ENCODE measurements around the gene ITIH6.
"Not testable (repeated sequence)": the region's sequence is repeated elsewhere in the genome, so short reads cannot be mapped to it uniquely, and the experiment has no call there.

Gene ITIH6

DNA sequence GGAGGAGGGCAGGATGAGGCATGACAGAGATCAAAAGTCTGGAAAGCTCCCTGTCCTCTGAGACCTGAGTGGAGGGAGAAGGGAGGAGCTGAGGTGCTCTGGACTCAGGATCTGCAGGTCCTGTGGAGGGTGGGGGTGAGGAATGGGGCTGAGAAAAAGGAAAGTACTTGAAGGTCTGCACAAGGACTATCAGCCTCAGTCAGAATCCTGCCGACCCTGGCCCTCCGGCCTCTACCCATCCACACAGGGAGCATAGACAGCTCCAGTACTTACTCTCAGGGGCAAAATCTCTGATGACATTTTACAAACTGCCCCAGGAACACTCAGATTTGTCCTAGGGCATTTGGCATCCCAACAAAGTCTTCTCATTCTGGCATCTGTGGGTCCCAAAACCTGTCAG is 991 bp upstream of the ITIH6 start:
- no peak for DNase-seq (ENCODE audit: low spot score)

DNA sequence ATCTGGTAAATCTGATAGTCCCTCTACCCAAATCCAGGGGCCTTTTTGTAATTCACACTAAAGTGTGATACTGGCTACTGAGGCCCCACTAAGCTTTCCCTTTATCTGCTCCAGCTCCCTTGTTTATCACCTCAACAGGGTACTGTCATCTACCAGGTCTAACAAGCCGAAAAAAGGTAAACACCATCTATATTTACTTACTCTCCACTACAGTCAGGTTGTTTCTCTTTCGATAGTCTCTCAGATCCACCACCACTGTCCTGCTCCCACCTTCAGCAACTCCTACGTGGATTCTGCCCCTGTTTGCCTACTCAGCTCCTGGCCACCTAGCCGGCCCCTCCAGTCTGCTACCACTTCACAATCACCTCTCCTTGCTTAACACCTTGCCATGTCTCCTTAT is 3.3 kb downstream of the ITIH6 start:
- DNase-seq (ENCODE audit: low spot score): no peak

DNA sequence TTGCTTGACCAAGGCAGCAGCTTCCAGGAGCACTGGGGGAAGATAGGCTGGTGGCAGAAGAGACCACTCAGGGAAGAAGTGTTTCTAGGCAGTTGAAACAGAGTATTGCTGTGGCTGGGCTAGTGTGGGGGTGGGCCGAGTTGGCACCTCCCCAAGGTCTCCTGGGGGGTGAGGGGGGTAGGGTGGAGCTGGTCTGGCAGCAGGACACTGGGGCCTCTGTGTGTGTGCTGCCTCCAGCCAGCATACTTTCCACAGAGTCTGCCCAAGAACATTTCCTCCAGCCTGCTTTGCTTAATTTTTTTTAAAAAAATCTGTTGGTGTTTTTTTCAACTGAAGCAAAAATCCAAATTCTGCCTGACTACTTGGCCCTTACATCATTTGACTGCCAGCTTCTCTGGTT is 4.0 kb downstream of the ITIH6 start:
- no peak for DNase-seq (ENCODE audit: low spot score)

DNA sequence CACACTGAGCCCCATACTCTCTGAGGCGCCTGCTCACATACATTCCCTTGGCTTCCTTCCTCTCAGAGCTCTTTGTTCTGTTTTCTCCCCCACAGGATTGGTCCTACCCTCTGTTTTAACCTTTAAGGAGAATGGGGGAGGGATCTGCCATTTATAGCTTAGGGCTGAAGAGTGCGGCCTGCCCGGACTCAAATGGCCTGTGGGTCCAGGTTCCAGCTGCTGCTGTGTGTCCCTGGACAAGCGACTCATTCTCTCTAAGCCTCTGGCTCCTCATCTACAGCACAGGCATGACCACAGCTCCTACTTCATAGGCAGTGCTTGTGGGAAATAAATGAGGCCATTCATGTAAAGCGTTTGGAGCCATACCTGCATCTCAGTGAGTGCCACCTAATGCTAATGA is 8.7 kb downstream of the ITIH6 start:
- not testable (repeated sequence) for DNase-seq (ENCODE audit: low spot score)

DNA sequence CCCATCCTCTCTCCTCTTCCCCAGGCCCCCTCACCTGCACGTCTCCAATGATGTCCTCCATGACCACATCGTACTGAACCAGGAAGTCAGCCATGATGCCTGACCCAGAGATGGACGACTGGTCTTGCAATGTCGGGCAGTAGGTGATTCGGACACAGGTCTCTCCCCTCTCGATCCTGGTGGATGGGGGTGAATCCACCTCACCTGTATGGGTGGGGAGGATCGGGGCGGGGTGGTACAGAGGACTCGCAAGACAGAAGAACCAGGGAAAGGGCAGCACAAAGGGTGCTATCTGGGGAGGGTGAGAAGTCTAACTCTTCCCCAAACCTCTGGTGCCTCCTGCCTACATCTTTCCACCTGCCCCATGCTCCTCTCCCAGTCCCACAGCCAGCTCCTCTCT is 9.6 kb downstream of the ITIH6 start:
- DNase-seq (ENCODE audit: low spot score): no peak

DNA sequence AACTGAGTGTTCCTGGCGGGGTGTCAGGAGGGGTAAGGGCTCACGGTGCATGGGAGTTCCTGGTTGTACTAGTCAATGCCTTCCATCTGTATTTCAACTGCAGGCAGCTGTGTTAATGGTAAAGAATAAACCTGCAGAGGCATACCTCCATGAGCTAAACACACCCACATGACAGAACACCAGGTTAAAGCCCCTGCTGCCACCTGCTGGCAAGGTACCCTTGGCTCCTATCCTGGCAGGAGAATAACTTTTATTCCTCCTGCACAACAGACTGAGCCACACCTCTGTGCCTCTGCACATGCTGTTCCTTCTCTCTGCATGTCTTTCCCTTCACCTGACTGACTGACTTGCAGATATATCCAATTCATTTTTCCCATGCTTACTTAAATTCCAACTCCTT is 11.1 kb downstream of the ITIH6 start:
- peak; percentile 21 for DNase-seq (ENCODE audit: low spot score)

DNA sequence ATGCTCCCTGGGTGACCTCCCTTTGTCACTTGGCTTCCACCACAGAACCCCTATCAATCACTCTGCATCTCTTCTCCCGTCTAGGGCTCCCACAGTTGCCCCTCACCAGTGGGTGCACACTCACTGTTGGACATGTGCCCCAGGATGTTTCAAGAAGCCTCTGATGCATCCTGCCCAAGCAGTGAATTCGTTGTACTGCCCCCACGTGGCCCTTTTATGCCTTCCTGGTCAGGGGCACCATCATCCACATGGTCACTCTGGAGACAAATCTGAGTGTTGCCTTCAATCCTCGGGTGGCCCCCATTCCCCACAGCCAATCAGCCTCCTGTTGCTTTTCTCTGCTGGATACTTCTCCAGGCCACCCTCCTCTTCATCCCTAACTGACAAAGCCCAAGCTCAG is 12.2 kb downstream of the ITIH6 start:
- DNase-seq (ENCODE audit: low spot score): peak; percentile 11

DNA sequence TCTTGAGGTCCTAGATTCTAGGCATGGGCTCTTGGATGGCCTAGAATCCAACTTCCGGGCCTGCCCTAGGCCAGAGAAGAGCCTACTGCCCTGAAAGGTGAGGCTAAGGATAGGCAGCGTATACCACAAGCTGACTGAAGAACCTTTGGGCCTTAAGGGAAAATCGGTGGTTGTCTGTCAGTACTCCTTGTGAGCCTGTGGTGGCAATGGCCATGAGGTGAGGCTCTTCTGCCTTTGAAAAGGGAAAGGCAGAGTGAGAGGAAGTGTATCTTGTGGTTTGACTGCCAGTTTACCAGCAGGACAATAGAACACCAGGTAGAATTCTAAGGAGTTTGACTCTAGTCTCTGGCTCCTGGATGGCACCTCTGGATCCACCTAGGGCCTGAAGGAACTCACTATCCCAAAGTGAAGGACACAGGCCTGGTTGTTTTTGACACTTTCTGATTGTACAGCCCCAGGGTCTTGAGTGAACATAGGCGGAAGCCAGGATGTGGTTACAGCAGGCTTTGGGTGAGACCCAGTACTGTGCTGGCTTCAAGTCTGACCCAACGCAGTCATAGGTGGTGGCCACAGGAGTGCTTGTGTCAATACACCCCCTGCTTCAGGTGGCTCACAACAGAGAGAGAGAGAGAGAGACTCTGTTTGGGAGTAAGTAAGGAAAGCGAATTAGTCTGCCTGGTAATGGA is 20.9 kb downstream of the ITIH6 start:
- no peak for DNase-seq (ENCODE audit: low spot score)

DNA sequence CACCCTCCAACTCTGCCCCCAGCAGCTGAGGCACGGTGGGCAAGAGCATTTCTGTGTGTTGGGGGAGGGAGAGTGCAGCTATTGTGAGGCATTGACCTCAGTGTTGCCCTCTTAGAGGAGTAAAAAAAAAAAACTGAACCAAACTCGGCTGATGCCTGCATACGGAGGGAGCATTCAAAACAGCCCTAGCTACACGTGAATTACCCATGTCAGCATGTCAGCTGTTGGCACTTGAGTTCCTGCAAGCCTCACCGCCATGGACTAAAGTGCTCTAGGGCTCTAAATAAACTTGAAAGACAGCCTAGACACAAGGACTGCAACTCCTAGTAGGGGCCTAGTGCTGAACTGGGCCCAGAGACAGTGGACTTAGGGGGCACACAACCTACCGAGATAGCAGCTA is 22.0 kb downstream of the ITIH6 start:
- no peak for DNase-seq (ENCODE audit: low spot score)

DNA sequence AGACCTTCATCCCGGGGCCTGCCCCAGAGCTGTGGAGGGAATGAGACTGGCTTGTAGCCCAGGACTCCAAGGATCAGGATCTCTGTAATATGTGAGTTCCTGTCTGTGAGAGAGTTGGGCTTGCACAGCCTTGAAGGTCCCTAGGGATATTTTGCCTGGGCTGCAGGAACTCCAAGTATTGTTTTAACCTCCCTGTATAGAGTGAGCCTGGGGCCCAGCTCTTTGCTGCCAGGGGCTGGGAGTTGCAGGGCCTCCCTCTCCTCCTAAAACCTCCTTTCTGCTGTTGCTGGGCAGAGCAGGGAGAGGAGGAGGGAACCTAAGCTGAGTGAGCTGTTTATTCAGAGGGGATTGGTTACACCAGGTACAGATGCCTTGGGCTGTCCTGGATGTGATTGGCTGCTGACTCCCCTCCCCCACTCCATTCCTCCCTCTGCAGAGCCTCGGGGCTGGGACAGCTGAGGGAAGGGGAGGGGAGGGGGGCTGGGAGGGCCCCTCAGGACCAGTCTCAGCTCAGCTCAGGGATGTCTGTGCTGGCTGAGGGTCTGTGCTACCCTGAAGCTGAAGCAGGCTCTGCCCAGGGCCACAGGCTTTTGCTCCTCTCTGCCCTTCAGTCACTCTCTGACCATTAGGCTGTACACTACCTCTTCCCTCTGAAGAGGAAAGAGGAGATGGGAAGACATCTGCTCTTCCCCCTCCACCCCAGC is 23.5 kb downstream of the ITIH6 start:
- peak; percentile 10 for DNase-seq (ENCODE audit: low spot score)

DNA sequence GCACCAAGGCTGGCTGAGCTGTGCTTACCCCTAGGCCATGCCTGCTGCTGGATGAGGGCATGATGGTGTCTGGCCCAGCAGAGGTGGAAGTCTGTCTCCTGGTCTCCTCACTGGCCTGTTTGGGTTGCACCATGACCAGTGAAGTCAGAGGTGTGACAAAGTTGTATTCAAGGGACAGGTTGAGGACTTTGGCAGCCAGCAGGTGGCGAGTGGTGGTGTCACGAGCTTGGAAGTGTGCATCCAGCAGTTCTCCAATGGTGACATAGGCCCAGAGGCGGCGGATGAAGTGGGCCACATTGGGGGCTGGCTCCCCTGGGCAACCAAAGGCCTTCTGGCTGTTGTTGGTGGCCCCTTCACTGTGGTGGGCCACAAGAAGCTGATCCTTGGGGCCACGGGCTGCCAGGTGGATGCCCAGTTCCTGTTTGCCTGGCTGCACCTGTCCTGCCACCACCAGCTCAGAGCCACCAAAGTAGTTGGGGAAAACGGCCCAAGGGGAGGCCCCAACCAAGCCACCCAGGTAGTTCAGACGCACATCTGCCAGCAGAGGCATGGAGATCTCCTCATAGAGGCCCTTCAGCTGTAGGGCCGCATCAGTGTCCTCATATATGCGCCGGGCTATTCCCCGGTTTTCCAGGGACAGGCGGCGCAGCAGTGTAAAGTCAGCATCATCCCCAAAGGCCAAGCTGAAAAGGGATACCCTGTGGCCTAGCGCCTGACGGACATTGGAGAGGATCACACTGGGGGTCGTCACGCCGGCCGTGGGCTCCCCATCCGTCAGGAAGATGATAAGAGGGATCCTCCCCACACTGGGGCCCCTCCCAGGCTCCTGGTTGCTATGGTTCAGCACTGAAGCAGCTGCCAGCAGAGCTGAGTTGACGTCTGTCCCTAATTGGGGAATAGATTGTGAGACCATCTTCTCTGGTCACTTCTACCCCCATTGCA is 39.7 kb downstream of the ITIH6 start:
- no peak for DNase-seq (ENCODE audit: low spot score)

DNA sequence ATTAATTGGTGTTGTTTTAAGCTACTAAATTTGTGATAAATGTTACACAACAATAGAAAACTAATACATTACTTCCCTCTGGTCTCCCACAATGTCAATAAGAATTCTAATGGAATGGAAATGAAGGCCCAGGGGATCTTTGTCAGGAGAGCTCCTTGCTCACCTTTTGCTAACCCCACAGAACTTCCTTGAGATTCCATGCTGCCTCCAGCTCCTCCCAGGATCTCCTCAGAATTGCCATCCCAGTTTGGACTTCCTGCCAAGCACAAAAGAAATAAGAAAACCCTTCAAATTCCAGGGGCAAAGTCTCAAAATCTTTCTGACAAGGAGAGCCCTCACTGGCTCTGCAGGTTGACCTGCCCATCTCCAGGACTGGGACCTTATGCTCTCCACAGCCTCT is 43.2 kb downstream of the ITIH6 start:
- DNase-seq (ENCODE audit: low spot score): no peak

DNA sequence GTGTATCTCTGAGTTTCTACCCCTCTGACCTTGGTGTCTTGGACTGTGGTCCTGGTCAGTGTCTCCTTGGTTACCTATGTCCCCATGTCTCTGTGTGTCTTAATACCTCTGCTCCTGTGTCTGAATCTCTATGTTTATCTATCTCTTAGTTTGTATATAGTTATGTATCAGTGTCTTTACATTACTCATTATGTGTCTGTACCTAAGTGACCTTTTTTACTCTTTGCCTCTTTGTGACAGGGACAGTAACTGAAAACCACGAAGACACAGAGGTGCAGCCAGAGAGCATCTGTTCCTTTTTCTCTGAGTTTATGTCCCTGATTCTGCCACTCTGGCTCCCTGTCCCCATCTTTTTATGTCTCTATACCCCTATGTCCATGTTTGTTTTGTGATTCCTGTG is 49.4 kb downstream of the ITIH6 start:
- DNase-seq (ENCODE audit: low spot score): no peak

DNA sequence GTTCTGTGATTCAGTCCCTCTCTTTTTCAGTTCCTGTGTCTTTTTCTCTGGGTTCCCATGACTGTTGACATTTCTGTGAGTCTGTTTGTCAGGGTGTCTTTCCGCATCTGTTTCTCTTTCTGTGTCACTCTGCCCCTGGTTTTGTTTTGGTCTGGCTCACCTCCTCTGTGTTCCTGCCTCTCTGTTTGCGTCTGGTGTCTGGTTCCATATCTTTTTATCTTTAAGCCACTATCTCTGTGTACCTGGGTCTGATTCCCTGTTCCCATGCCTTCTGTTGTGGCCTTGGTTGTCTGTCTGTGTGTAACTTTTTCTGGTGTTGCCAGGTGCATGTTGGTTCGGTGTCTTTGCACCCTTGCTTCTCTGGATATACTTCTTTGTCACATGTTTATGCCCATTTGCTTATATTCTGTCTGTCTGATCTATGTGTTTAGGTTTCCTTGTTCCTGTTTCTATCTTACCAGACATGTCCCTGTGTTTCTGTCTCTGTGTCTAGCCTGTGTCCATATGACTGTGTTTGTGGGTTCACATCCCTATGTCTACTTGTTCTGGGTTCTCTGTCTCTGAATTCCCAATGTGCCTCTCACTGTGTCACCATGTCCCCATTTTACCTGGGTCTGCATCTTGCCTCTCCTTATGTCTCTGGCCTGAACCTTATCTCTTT is 50.2 kb downstream of the ITIH6 start:
- no peak for DNase-seq (ENCODE audit: low spot score)

DNA sequence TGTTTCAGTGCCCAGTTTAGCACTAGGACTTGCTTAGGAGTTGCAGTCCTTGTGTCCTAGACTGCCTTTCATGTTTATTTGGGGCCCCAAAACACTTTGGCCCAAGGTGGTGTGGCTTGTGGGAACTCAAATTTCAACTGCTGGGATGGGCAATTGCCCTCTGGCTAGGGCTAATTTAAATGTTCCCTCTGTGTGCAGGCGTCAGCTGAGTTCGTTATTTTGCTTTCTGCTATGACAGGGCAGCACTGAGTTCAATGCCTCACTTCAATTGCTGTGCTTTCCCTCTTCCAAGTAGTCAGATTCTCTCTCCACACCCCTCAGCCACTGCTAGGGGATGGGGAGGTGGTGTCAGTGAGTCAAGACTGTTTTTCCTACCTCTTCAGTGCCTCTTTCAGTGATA is 51.1 kb downstream of the ITIH6 start:
- no peak for DNase-seq (ENCODE audit: low spot score)

DNA sequence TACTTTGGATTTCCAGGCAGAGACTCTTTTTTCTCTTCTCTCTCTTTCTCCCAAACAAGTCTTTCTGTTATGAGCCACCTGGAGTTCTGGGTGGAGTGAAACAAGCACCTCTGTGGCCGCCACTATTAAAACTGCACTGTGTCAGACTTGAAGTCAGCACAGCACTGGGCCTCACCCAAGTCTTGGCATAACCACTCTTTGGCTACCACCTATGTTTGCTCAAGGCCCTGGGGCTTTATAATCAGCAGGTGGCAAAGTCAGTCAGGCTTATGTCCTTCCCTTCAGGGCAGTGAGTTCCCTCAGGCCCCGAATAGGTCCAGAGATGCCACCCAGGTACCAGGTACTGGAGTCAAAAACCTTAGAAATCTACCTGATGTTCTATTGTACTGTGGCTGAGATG is 52.4 kb downstream of the ITIH6 start:
- no peak for DNase-seq (ENCODE audit: low spot score)

DNA sequence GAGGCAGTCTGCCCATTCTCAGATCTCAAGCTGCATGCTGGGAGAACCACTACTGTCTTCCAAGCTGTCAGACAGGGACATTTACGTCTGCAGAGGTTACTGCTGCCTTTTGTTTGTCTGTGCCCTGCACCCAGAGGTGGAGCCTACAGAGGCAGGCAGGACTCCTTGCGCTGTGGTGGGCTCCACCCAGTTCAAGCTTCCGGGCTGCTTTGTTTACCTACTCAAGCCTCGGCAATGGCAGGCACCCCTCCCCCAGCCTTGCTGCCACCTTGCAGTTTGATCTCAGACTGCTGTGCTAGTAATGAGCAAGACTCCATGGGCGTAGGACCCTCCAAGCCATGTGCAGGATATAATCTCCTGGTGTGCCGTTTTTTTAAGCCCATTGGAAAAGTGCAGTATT is 59.5 kb downstream of the ITIH6 start:
- DNase-seq (ENCODE audit: low spot score): not testable (repeated sequence)

DNA sequence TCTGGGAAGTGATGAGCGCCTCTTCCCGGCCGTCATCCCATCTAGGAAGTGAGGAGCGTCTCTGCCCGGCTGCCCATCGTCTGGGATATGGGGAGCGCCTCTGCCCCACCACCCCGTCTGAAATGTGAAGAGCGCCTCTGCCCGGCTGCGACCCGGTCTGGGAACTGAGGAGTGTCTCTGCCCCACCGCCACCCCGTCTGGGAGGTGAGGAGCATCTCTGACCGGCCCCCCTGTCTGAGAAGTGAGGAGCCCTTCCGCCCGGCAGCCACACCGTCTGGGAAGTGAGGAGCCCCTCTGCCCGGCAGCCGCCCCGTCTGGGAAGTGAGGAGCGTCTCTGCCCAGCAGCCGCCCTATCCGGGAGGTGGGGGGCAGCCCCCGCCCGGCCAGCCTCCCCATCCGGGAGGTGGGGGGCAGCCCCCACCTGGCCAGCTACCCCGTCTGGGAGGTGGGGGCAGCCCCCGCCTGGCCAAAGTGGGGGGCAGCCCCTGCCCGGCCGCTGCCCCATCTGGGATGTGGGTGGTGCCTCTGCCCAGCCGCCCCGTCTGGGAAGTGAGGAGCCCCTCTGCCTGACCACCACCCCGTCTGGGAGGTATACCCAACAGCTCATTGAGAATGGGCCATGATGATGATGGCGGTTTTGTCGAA is 61.6 kb downstream of the ITIH6 start:
- DNase-seq (ENCODE audit: low spot score): not testable (repeated sequence)

DNA sequence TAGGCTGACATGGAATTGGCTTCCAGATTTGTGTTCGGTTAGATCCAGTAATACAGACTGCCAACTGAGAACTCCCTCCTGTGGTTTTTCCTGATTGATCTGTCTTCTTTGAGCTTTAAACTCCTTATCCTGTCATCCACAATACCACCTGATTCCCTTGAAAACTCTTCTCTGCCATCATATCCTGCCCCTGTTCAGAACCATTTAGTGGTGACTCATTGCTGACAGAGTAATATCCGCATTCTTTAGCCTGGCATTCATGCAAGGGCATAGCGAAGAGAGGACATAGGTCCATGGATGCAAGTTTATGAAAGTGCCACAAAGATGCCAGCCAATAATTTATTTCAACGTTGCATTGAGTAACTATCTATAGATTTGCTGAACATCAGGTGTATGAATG is 76.6 kb downstream of the ITIH6 start:
- no peak for DNase-seq (ENCODE audit: low spot score)

DNA sequence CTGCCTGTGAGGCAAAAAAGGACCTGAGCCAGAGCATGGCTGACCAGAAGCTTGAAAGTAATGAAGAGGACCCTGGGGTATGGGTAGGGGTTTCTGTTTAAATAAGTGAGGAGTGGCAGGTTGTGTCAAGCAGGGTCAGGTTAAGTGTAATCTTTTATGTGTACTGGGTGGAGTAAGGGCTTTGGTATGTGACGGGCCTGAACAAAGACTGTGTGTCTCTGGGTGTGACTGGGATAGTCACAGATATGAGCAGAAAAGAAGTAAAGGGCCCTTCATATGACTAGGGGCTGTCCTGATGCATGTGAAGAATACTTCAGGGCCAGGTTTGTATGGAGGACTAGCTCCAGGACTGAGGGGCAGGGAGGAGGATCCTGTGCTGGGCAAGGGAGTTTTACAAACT is 82.4 kb downstream of the ITIH6 start:
- no peak for DNase-seq (ENCODE audit: low spot score)

DNA sequence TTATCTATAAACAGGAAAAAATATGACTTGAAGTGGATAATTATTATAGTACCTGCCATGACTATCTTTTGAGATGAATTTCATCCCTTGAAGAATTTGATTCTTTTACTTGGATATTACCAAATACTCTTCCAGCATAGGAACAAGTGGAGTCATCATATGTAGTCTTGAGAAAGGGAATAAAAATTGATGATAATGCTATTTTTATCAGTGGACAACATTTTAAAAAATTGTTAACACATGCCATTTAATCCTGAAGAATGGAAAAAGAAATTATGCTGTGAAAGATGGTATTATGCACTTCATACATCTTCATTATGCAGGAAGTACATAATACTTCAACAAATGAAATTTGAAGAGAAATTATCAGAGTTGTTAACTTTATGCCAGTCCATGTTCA is 83.6 kb downstream of the ITIH6 start:
- DNase-seq (ENCODE audit: low spot score): no peak

DNA sequence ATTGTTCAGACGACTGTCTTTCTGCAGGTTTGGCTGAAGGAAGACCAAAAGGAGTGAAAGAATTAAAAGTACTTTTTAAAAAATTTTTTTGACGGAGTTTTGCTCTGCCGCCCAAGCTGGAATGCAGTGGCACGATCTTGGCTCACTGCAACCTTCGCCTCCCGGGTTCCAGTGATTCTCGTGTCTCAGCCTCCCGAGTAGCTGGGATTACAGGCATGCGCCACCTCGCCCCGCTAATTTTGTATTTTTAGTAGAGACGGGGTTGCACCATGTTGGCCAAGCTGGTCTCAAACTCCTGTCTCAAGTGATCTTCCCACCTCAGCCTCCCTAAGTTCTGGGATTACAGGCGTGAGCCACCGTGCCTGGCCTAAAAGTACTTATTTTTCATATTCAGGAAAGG is 86.3 kb downstream of the ITIH6 start:
- DNase-seq (ENCODE audit: low spot score): no peak
